ENCODE results near the gene GHR.

DNA sequence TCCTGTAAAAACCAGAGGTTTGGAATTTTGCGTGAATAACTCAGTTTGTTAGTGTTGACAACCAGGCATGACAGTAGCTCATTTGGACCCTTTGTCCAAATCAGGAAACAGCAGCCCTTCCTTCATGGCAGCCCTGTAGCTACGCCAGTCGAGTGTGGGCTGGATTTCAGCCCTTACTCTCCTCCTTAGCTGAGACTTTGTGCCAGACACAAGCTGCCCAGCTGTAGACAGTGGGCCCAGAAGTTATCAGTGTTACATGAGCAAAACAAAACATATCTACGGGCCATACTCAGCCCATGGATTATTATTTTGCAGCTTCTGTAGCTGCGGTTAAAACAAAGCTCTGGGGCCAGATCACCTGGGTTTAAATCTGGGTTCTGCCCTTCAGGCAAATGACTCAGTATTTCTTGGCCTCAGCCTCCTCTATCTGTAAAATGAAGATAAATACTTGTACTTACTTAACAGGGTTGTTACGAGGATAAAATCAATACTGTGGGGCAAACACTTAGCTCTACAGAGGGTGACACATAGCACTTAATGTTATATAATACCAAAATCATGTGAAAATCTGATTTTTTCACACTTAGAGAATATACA lies 76.9 kb downstream of the GHR start:
- TF ChIP-seq, protein P1, sequence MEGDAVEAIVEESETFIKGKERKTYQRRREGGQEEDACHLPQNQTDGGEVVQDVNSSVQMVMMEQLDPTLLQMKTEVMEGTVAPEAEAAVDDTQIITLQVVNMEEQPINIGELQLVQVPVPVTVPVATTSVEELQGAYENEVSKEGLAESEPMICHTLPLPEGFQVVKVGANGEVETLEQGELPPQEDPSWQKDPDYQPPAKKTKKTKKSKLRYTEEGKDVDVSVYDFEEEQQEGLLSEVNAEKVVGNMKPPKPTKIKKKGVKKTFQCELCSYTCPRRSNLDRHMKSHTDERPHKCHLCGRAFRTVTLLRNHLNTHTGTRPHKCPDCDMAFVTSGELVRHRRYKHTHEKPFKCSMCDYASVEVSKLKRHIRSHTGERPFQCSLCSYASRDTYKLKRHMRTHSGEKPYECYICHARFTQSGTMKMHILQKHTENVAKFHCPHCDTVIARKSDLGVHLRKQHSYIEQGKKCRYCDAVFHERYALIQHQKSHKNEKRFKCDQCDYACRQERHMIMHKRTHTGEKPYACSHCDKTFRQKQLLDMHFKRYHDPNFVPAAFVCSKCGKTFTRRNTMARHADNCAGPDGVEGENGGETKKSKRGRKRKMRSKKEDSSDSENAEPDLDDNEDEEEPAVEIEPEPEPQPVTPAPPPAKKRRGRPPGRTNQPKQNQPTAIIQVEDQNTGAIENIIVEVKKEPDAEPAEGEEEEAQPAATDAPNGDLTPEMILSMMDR (IDR thresholded peaks at IDR 0.05 in 8 of 11, conservative IDR thresholded peaks at IDR 0.05 in 3 of 11), result no peak
- TF ChIP-seq POLR2A (IDR thresholded peaks at IDR 0.05) (no peak), POLR2AphosphoS5 (IDR thresholded peaks at IDR 0.05) (no peak)

Data from spleen (tissue), 7 donors.